Measurements from ENCODE around the gene CASD1.

CASD1 gene

DNA sequence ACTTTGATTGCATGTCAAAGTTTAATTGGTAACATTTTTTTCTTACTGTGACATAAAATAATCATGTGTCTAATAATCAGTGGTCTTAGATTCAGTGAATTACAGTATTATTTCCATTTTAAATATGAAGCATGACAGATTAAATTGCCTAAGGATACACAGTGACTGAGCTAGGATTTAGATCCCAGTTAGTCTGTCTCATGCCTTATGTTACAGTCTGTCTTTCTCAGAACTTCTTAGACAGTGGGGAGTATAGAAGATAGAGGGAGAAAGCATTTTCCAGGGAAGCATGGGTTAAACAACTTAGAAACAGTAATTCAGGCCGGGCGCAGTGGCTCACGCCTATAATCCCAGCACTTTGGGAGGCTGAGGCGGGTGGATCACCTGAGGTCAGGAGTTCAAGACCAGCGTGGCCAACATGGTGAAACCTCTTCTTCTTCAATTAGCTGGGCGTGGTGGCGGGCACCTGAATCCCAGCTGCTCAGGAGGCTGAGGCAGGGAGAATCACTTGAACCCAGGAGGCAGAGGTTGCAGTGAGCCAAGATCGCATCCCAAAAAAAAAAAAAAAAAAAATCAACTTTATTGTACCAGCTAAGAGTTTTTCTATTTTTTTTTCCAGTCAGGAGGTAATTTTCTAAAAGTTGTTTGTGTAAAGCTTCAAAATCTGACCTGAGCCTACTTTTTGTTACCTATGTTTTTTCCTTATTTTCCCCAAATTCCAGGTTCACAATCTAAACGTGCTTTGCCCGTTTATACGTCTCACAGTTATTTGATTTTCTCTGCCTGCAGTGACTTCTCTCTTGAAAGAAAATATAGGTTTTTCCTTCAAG lies 3.3 kb downstream of the CASD1 start:
- no peak for DNase-seq (ENCODE audit: low read depth in 1 of 2, low spot score in 1 of 2)

GRCh38 chr7:94513565-94513860 lies 3.9 kb downstream of the CASD1 start:
- DNase-seq (ENCODE audit: low read depth in 1 of 2, low spot score in 1 of 2) = no peak

DNA sequence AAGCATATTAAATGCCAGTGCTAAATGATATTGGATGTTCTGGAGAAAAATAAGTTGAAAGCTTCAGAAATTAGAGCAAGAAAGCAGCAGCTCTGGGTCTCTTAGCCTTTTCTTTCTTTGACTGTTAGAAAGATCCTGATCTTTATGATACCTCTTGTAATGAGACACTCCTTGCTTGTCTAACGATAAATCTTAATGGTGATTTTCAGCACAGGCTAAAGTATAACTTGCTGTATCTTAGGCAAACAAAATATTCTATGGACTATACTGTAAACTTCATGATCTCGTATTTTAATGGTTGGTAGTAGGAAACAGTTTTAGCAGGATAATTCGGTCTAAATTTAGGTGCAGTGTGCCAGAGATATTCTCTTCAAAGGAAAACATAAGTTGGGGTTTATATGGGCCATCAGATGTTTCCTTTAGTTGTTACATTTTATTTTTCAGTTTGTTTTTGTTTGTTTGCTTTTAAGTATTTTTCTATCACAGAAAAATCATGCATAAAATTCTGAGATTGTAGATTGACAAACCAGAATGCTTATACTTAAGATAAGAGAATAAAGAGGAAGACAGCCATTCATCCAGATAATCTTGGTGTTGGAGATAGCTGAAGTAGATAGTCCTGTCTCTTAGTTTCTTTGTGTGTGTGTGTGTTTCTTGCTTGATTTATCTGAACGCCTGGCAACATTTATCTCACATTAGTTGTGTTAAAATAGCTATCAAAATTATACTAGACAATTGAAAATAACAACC lies 4.7 kb downstream of the CASD1 start:
- no peak for DNase-seq (ENCODE audit: low read depth in 1 of 2, low spot score in 1 of 2)

DNA sequence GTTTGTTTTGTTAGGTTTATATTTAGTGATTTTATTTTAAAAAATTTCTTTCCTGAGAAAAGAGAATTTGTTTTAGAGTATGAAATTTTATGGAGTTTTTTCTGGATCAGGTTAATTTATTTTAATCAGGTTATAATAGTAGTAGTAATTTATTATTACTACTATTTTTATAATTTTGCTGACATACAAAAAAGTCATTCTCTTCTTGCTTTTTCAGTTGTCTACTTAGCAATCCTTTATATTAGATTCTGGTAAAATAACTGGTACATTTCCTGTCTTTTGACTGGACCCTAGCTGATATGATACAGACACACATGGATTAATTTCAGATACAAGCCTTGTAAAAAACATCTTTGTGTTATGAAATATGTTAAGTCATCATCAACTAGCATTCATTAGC lies 5.3 kb downstream of the CASD1 start:
- no peak for DNase-seq (ENCODE audit: low read depth in 1 of 2, low spot score in 1 of 2)

DNA sequence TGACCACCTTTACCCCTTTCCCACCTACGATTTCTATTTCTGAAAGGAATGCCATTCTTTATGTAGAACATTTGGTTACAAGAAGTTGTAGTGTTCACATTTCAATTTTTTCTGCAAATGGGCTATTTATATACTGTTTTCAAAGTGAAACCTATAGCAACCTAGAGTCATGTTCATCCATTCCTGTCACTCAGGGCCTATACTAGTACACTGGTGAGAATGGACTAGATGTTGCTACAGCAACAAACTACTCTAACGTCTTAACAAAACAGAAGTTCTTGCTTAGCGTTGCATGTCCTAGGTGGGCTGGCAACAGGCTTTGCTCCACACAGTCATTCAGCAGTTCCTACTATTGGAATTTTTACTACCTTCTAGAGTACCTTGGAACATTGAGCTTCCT lies 16.3 kb downstream of the CASD1 start:
- no peak for DNase-seq (ENCODE audit: low read depth in 1 of 2, low spot score in 1 of 2)

DNA sequence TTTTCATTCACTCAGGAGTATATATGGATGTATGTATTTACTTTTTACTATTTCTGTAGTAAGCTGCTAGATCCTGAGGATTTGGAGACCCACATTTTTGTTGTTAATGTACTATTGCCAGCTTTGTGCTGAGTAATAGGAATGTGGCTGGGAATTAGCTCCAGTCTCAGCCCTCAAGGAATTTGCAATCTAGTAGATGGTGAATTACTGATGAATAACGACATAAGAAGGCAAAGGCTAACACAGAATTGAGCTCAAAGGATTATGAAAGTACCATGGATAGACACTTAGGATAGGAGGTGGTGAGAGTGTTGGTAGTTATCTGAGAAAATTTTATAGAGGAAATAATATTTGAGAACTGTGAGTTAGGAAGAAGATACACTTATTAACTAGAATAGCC lies 19.9 kb downstream of the CASD1 start:
- DNase-seq (ENCODE audit: low read depth in 1 of 2, low spot score in 1 of 2) = no peak

DNA sequence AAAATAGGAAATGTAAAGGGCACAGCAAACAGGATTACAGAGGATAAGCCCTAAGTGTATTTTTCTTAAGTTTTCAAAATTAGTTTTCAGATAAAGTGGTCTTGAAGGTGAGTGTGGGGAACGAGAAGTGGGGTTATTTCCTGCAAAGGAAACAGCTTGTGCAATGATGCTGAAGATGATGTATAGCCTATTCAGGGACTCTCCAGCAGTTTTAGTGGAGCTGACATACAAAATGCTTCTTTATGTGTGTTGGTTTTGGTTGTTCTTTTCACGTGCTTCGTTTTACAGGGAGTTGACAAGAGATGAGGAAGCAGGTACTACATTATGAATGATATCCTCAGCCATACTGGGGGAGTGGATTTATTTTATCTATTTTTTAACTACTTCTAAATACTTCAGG lies 20.5 kb downstream of the CASD1 start:
- DNase-seq (ENCODE audit: low read depth in 1 of 2, low spot score in 1 of 2) = no peak

DNA sequence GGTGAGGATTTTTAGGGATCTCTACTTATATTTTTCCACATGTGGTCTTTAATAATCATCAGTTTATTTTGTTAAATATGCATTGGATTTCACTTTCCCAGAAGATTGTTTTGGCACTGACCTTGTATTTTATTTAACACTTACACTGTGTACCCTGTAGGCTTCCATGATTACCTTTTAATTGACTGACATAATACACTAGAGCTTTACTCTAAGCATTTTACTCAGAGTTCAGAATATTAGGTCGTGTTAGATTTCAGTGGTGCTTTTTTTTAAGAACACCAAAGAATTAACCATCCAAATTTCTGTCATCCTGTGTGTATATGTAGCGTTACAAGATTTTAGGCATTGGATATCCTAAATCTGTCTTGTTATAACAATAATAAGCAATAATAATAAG lies 23.1 kb downstream of the CASD1 start:
- no peak for DNase-seq (ENCODE audit: low read depth in 1 of 2, low spot score in 1 of 2)

DNA sequence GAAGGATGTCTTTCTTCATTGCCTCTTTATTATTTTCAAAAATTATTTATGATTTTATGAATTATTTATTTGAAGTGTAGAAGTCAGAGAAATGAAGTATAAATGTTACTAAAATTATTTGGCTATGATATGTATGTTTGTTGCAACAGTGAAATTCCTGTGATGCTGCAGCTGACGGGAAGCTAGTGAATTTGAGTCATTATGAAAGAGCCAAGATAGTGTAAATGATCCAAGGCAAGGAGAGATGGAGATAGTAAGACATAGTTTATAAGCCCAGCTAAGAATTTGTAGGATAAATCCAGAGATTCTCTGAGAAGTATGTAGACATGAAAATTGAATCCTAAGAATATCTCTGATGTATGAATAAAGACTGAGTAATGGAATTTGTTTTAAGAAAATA lies 30.8 kb downstream of the CASD1 start:
- no peak for DNase-seq (ENCODE audit: low read depth in 1 of 2, low spot score in 1 of 2)

- DNase-seq (ENCODE audit: low read depth in 1 of 2, low spot score in 1 of 2) = no peak
These were observed 37.5 kb downstream of the CASD1 start for GRCh38 chr7:94547126-94547525.

DNA sequence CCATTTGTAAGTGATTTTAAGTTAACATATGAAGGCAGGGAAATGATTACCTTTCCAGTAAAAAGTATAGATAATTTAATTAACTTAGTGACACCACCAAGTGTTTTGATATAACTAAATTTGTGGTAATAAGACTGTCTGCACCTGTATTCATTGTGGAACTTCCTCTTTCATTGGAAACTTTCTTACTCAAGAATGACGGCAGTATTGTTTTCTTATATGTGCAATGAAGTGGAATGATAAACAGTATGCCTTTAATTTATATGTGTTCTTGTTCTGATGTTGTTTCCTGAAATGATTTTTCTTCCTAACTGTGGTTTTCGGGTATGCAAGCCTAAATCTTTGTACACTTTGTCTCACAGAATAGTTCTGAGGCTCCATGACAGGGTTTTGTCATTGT lies 46.4 kb downstream of the CASD1 start:
- no peak for DNase-seq (ENCODE audit: low read depth in 1 of 2, low spot score in 1 of 2)

DNA sequence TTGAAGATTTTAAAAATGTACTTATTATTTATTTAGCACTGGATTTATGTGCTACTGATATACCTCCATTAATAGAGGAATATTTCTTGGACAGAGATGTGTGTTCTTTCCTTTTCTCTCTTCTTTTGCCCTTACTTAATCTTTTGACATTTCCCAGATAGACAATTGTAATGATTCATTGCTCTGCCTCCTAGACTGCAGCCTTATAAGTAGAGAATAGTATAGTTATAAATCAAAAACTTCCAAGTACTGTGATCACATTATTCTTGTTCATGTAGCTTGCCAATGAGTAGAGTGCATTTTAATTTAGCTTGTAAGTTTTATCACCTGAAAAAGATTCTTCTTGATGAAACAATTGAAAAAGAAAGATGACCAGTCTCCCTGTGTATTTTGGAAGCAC lies 47.6 kb downstream of the CASD1 start:
- DNase-seq (ENCODE audit: low read depth in 1 of 2, low spot score in 1 of 2) = no peak

GRCh38 chr7:94559972-94560371 lies 50.4 kb downstream of the CASD1 start:
- no peak for DNase-seq (ENCODE audit: low read depth in 1 of 2, low spot score in 1 of 2)

DNA sequence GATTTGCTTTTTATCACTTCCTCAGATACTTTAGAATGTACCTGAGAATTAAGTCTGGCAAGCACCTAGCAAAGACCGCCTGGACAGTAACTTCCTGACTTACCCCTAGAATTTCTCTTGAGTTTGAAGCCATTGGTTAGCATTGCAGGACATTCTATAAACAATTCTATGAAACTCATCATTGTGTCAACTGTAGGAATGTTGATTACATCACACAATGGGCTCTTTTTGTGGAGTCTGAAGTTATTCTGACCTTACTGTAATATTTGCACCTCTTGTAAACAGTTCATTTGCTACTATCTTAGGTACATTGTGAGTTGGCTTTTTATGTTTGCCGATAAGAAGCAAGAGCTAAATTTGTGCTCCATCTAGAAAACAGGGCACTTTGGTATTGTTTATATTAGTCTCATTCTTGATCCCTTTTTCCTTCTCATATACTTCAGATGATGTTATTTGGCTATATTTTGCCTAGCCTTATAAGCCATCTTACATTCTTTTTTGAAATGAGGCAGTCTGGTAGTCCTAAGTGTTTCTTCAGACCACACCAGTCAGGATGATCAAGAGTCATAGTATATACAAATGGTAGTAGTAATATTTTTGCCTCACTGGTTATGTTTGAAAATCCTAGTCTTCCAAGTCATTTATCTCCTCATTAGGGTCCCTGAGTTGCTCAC lies 52.4 kb downstream of the CASD1 start:
- DNase-seq (ENCODE audit: low read depth in 1 of 2, low spot score in 1 of 2) = no peak

- DNase-seq (ENCODE audit: low read depth in 1 of 2, low spot score in 1 of 2) = no peak
These were observed 52.9 kb downstream of the CASD1 start for GRCh38 chr7:94562525-94562924.

GRCh38 chr7:94565247-94565894 lies 55.8 kb downstream of the CASD1 start:
- no peak for DNase-seq (ENCODE audit: low read depth in 1 of 2, low spot score in 1 of 2)

DNA sequence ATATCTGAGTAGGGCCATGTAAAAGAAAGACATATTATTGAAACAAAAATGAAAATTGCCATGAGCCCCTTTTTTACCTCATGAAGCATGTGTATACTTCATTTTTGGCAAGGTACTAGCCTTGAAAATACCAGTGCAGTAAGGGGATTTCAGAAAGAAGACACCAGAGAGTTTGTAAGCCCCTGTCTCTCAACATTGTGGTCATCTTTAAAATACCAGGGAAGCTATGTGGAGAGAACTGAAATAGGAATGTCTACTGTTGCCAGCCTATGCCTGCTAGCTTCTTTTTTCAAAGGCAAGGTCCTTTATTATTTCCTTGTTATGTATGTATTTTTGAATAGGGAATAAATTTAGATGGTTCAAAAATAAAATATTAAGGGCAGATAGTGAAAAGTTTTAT lies 57.8 kb downstream of the CASD1 start:
- DNase-seq (ENCODE audit: low read depth in 1 of 2, low spot score in 1 of 2) = no peak

DNA sequence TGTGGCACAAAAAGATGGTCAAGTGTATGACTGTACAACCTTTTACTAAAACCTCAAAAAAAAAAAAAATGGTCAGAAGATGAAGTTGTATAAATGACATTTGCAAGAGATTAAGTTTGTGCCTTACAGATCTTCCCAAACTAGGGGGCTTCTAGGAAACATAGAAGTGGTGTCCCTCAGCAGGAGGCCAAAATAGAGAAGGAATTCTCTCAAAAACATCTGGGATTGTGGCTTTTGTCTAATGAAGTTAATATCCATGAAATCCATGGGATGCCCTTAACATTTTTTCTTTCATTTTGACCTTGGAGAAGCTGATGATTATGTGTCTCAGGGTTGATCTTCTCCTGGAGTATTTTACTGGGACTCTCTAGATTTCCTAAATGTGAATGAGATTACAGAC lies 62.2 kb downstream of the CASD1 start:
- no peak for DNase-seq (ENCODE audit: low read depth in 1 of 2, low spot score in 1 of 2)

DNA sequence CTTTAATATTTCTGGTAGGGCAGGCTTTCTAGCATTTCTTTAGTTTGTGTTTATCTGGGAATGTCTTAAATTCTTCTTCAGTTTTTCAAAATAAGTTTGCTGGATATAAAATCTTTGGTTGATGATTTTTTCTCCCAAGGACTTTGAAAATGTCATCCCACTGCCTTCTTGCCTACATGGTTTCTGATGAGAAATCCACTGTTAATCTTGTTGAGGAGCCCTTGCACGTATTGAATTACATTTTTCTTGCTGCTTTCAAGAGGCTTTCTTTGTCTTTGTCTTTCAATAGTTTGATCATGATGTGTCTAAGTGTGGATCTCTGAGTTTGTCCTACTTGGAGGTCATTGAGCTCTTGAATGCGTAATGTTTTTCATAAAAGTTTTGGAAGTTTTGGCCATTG lies 66.0 kb downstream of the CASD1 start:
- DNase-seq (ENCODE audit: low read depth in 1 of 2, low spot score in 1 of 2) = no peak

GRCh38 chr7:94576316-94576715 lies 66.7 kb downstream of the CASD1 start:
- no peak for DNase-seq (ENCODE audit: low read depth in 1 of 2, low spot score in 1 of 2)

DNA sequence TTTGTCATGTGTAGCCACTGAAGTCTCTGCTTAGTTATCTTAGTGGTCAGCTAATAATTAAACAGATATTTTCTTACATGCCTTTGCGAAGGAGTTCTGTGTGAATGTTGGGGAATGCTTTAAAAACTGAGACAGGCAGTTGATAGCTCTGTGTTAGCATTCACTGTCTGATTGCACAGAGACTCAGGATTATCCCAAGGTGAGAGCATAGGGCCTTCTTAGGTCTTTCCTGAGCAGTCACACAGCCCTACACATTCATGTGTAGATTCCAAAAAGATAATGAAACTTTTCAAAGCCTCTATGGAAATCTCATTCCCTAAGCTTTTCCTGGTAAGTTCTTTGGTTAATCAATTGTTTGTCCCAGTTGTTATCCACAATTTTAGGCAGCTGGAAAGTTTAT lies 67.7 kb downstream of the CASD1 start:
- no peak for DNase-seq (ENCODE audit: low read depth in 1 of 2, low spot score in 1 of 2)

GRCh38 chr7:94578614-94579013 lies 69.0 kb downstream of the CASD1 start:
- no peak for DNase-seq (ENCODE audit: low read depth in 1 of 2, low spot score in 1 of 2)

All from activated T-helper 1 cell treated with anti-CD3 and anti-CD28 coated beads, Interleukin-2, amount 50 U/mL, for 16 hours (primary cell).